ENCODE measurements around the gene CRACDL. TPM values are rescaled to one million over a fixed set of nuclear protein-coding genes. Genes with fewer than 3 reads are reported as not detected.

Gene CRACDL
- total RNA-seq, 1 donor from 2014 or later = 6.2 TPM

DNA sequence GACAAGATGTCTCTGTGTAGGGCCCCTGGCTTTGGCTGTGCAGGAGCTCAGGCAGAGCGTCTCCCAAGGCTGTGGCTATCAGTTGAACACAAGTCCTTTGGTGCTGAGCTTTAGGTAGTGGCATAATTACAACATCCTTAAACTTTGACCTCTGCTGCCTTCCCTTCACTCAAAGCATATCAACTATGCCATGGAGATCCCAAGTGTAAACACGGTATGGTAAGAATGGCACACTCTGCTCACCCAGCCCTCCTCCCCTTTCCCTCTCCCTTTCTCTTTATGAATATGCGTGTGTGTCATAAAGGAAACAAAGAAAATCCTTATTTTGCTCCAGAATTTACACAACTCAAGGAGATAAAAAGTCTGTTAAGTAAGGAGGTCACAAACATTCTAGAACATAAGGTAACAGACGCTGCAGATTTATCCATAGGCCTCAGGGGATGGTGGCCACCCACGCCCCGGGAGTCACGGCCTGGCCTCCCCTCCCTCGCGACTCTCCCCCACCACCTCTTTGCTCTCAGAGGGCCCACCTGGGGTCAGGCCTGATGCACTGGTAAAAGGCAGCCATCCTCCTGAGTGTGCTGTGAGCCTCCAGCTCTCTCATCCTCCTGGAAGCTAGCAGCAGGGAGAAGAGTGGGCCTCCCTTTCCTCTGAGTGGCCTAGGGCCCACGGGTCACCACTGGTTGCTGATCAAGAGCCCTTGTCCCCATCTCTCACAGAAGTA, 67.3 kb downstream of the CRACDL start:
- no peak for DNase-seq (ENCODE audit: extremely low spot score, unreplicated experiment)
- Mint-ChIP-seq H3K36me3 (no peaks in the 10 kb centered on the region), H3K27me3 (no peaks in the 10 kb centered on the region), H3K4me1 (ENCODE audit: unreplicated experiment) (peaks cover 16% of the 10 kb centered on the region), H3K4me3 (peak overlapping the region; percentile 77), H3K9me3 (peaks cover 4% of the 10 kb centered on the region), H3K27ac (peak overlapping the region; percentile 98)
- TF ChIP-seq, protein P1, sequence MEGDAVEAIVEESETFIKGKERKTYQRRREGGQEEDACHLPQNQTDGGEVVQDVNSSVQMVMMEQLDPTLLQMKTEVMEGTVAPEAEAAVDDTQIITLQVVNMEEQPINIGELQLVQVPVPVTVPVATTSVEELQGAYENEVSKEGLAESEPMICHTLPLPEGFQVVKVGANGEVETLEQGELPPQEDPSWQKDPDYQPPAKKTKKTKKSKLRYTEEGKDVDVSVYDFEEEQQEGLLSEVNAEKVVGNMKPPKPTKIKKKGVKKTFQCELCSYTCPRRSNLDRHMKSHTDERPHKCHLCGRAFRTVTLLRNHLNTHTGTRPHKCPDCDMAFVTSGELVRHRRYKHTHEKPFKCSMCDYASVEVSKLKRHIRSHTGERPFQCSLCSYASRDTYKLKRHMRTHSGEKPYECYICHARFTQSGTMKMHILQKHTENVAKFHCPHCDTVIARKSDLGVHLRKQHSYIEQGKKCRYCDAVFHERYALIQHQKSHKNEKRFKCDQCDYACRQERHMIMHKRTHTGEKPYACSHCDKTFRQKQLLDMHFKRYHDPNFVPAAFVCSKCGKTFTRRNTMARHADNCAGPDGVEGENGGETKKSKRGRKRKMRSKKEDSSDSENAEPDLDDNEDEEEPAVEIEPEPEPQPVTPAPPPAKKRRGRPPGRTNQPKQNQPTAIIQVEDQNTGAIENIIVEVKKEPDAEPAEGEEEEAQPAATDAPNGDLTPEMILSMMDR (conservative IDR thresholded peaks at IDR 0.05) = no peak

DNA sequence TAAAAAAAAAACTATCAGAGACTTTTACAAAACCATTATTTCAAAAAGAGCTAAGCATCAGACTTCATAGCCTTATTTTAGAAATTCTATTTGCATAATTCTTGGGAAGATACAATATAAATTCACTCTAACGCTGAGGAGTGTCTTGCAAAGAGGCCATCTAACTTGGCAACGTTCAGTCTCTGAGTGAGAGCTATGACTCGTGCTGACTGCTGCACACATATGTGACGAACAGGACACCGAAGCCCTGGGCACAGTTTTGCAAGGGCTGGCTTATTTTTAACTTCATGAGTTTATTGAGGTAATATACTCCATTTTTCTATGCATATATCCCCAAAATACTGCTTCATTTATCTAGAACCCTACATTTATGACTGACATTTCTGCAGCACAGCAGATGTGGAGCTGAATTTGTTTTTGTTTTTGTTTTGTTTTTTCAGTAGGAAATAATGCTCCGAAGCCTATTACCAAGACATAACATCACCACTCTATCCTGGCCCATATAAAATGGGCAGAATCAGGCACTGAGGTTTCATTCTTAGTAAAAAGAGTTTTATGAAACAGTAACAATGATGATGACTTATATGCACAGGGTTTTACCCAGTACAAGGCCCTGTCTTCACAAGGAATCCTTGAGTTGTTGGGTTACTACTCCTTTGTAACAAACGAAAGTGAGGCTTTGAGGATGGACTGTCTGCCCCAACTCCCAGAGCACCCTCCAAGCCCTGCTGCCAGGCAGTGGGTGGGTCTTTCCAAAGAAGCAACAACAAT, 68.3 kb downstream of the CRACDL start:
- Mint-ChIP-seq H3K4me1 (ENCODE audit: unreplicated experiment) (peaks cover 16% of the 10 kb centered on the region), H3K9me3 (peaks cover 4% of the 10 kb centered on the region), H3K36me3 (no peaks in the 10 kb centered on the region), H3K27ac (peak overlapping the region; percentile 70), H3K27me3 (no peaks in the 10 kb centered on the region), H3K4me3 (no peak overlapping the region)
- DNase-seq (ENCODE audit: extremely low spot score, unreplicated experiment) = no peak
- TF ChIP-seq, protein P1 (conservative IDR thresholded peaks at IDR 0.05) = no peak

DNA sequence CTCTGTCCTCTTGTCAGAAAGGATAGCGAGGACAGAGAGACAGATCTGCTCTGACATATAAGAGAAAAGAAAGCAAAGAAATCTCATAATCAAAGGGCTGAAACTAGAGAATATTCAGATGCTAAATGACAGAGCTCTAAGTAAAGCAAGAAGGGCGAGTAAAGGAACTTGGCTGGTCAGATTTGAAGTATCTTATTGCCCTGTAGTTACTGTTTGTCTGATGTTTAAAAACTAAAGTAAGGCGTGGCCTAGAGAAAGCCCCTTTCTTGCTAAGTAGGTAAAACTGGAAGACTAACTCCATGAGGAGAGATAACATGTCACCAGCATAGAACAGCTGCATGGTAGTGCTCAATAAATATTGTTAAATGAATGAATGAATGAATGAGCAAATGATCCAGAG, 70.0 kb downstream of the CRACDL start:
- no peaks in the 10 kb centered on the region for H3K27me3 Mint-ChIP-seq
- TF ChIP-seq, protein P1 (conservative IDR thresholded peaks at IDR 0.05) = no peak
- H3K36me3 Mint-ChIP-seq = no peaks in the 10 kb centered on the region
- peak overlapping the region; percentile 77 for H3K27ac Mint-ChIP-seq
- DNase-seq (ENCODE audit: extremely low spot score, unreplicated experiment) = no peak
- peaks cover 16% of the 10 kb centered on the region for H3K4me1 Mint-ChIP-seq (ENCODE audit: unreplicated experiment)
- H3K9me3 Mint-ChIP-seq = peaks cover 4% of the 10 kb centered on the region
- H3K4me3 Mint-ChIP-seq = peak overlapping the region; percentile 29

DNA sequence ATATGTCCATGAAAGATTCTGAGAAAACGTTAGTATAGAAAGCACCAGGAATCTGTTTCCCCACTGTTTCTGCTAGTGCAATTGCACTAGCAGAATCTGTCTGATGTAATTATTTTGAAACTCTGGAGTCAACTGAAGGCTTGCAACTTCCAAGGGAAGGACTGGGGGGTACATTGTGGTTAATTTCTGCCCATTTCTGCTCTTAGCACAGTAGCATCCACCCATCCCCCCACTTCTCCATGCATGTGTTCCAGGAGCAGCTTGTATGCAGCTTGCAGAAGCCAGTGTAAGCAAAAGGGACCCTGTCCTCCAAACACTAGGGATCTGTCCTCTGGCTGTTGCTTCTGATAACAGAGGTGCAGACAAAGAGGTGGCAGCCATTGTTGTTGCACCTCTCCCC, 74.4 kb downstream of the CRACDL start:
- H3K36me3 Mint-ChIP-seq = no peaks in the 10 kb centered on the region
- H3K27ac Mint-ChIP-seq = no peak overlapping the region
- H3K27me3 Mint-ChIP-seq = no peaks in the 10 kb centered on the region
- no peak overlapping the region for H3K4me3 Mint-ChIP-seq
- DNase-seq (ENCODE audit: extremely low spot score, unreplicated experiment) = no peak
- no peaks in the 10 kb centered on the region for H3K4me1 Mint-ChIP-seq (ENCODE audit: unreplicated experiment)
- TF ChIP-seq, protein P1 (conservative IDR thresholded peaks at IDR 0.05) = no peak
- H3K9me3 Mint-ChIP-seq = peaks cover 4% of the 10 kb centered on the region

DNA sequence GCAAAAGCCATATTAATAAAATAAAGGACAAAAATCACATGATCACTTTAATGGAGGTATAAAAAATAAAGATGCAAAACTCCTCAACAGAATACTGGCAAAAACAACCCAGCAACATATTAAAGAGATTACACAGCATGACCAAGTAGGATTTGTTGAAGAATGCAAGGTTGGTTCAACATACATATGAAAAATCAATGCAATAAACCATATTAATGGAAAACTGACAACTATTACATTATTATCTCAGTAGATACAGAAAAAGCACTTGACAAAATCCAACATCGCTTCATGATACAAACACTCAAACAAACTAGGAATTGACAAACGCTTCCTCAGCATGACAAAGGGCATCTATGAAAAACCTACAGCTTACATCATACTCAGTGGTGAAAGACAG, 76.7 kb downstream of the CRACDL start:
- Mint-ChIP-seq H3K4me1 (ENCODE audit: unreplicated experiment) (no peaks in the 10 kb centered on the region), H3K4me3 (no peak overlapping the region)
- TF ChIP-seq, protein P1 (conservative IDR thresholded peaks at IDR 0.05) = no peak

More for the DNA sequence above, 76.7 kb downstream of the CRACDL start:
- no peak overlapping the region for H3K27ac Mint-ChIP-seq
- DNase-seq (ENCODE audit: extremely low spot score, unreplicated experiment) = no peak
- H3K36me3 Mint-ChIP-seq = no peaks in the 10 kb centered on the region
- H3K27me3 Mint-ChIP-seq = no peaks in the 10 kb centered on the region
- peaks cover 4% of the 10 kb centered on the region for H3K9me3 Mint-ChIP-seq

All from type B pancreatic cell (in vitro differentiated cells).